GM18909 (cell line): Measurements from ENCODE around the gene RPP40.
"Not testable (repeated sequence)": the region's sequence is repeated elsewhere in the genome, so short reads cannot be mapped to it uniquely, and the experiment has no call there.

Source experiments
- ATAC-seq: cut with Tn5 transposase; IDR thresholded peaks from one replicate; pipeline ENCODE4 v1.9.1; 2021; ENCODE audit warnings: mild to moderate bottlenecking; ENCODE audit not compliant: unreplicated experiment, poor library complexity

The RPP40 gene

GRCh38 chr6:5003604-5004372 lies at the start of gene RPP40:
Gene RPP40 (minus strand): TSS chr6:5004037. CDS start chr6:5004002, 35 bp downstream.
- peak; percentile 94 for ATAC-seq

- no peak for ATAC-seq
These were observed 49.2 kb upstream of the RPP40 start for GRCh38 chr6:5053038-5053437.

GRCh38 chr6:5051394-5051793 lies 47.6 kb upstream of the RPP40 start:
- no peak for ATAC-seq

- ATAC-seq = no peak
These were observed 46.2 kb upstream of the RPP40 start for GRCh38 chr6:5050009-5050408.

- no peak for ATAC-seq
These were observed 42.6 kb upstream of the RPP40 start for GRCh38 chr6:5046430-5046829.

- no peak for ATAC-seq
These were observed 41.6 kb upstream of the RPP40 start for GRCh38 chr6:5045416-5045815.

GRCh38 chr6:5044866-5045265 lies 41.0 kb upstream of the RPP40 start:
- no peak for ATAC-seq

GRCh38 chr6:5042436-5042835 lies 38.6 kb upstream of the RPP40 start:
- ATAC-seq = no peak

GRCh38 chr6:5041955-5042354 lies 38.1 kb upstream of the RPP40 start:
- ATAC-seq = no peak

GRCh38 chr6:5036269-5036668 lies 32.4 kb upstream of the RPP40 start:
- no peak for ATAC-seq

- no peak for ATAC-seq
These were observed 30.9 kb upstream of the RPP40 start for GRCh38 chr6:5034736-5035135.

- no peak for ATAC-seq
These were observed 30.5 kb upstream of the RPP40 start for GRCh38 chr6:5034328-5034727.

- ATAC-seq = not testable (repeated sequence)
These were observed 29.5 kb upstream of the RPP40 start for GRCh38 chr6:5033214-5033904.

- ATAC-seq = not testable (repeated sequence)
These were observed 28.9 kb upstream of the RPP40 start for GRCh38 chr6:5032706-5033105.

GRCh38 chr6:5031150-5031549 lies 27.3 kb upstream of the RPP40 start:
- no peak for ATAC-seq

- ATAC-seq = peak; percentile 89
These were observed 26.8 kb upstream of the RPP40 start for GRCh38 chr6:5030596-5031136.

- no peak for ATAC-seq
These were observed 25.8 kb upstream of the RPP40 start for GRCh38 chr6:5029609-5030008.

GRCh38 chr6:5028921-5029320 lies 25.1 kb upstream of the RPP40 start:
- no peak for ATAC-seq

- ATAC-seq = no peak
These were observed 24.5 kb upstream of the RPP40 start for GRCh38 chr6:5028301-5028700.

- no peak for ATAC-seq
These were observed 22.3 kb upstream of the RPP40 start for GRCh38 chr6:5025911-5026819.

- ATAC-seq = no peak
These were observed 20.1 kb upstream of the RPP40 start for GRCh38 chr6:5023923-5024322.
